Ovary (tissue), 3 donors: Measurements from ENCODE around the gene TGIF2.
A peak's percentile ranks its signal among the peaks of the same experiment; 100 is the strongest.

Experiments
- CTCF ChIP-seq, 3 donors: fragments of 450-650 bp in 2 of 3; fragments of 200-600 bp in 1 of 3; IDR thresholded peaks; one replicate each; pipeline versions ENCODE4 v1.5.1 to v1.8.0; 2016 to 2022; ENCODE audit warnings: antibody characterized with exemption in 3 of 3, mild to moderate bottlenecking in 1 of 3
- EP300 ChIP-seq: sonication (generic); formaldehyde crosslinking; IDR thresholded peaks from one replicate; pipeline ENCODE4 v1.6.1; 2017; ENCODE audit warnings: antibody characterized with exemption
- POLR2A ChIP-seq: fragments of 450-650 bp; IDR thresholded peaks from one replicate; pipeline ENCODE4 v1.6.1; 2017; ENCODE audit warnings: antibody characterized with exemption, mild to moderate bottlenecking, moderate library complexity
- donor health status: DM: no; HTN: no; CAD: no.

GRCh38 chr20:36605399-36606157, 32.2 kb downstream of the TGIF2 start, which contains the start of gene RAB5IF:
- TF ChIP-seq CTCF (IDR thresholded peaks at IDR 0.05) (peak; percentile 94 to 99 (median 94)), EP300 (no peak), POLR2A (peak; percentile 23)
